ENCODE measurements around the gene HLA-DPA1.

The HLA-DPA1 gene

GRCh38 chr6:33061987-33062386 is 11.5 kb downstream of the HLA-DPA1 start:
- peaks cover 13% of the 10 kb centered on the region for H3K4me1 Mint-ChIP-seq (ENCODE audit: low read depth)
- no peaks in the 10 kb centered on the region for H3K27me3 Mint-ChIP-seq
- H3K27ac Mint-ChIP-seq: no peak overlapping the region
- no peak overlapping the region for H3K4me3 Mint-ChIP-seq
- no peaks in the 10 kb centered on the region for H3K36me3 Mint-ChIP-seq (ENCODE audit: low read depth)
- no peaks in the 10 kb centered on the region for H3K9me3 Mint-ChIP-seq

- Mint-ChIP-seq H3K4me3 (no peak overlapping the region), H3K9me3 (no peaks in the 10 kb centered on the region), H3K27me3 (no peaks in the 10 kb centered on the region), H3K4me1 (ENCODE audit: low read depth) (peaks cover 9% of the 10 kb centered on the region), H3K36me3 (ENCODE audit: low read depth) (no peaks in the 10 kb centered on the region), H3K27ac (no peak overlapping the region)
Observed at GRCh38 chr6:33057222-33058150, 16.0 kb downstream of the HLA-DPA1 start.

GRCh38 chr6:33053230-33053629 is 20.2 kb downstream of the HLA-DPA1 start:
- no peaks in the 10 kb centered on the region for H3K4me1 Mint-ChIP-seq (ENCODE audit: low read depth)
- H3K36me3 Mint-ChIP-seq (ENCODE audit: low read depth): no peaks in the 10 kb centered on the region
- no peaks in the 10 kb centered on the region for H3K9me3 Mint-ChIP-seq
- H3K27ac Mint-ChIP-seq: no peak overlapping the region
- no peak overlapping the region for H3K4me3 Mint-ChIP-seq
- H3K27me3 Mint-ChIP-seq: peaks cover 8% of the 10 kb centered on the region

- Mint-ChIP-seq H3K4me3 (no peak overlapping the region), H3K9me3 (no peaks in the 10 kb centered on the region), H3K27ac (no peak overlapping the region), H3K36me3 (ENCODE audit: low read depth) (no peaks in the 10 kb centered on the region), H3K27me3 (peaks cover 8% of the 10 kb centered on the region), H3K4me1 (ENCODE audit: low read depth) (no peaks in the 10 kb centered on the region)
Observed at GRCh38 chr6:33052627-33053026, 20.8 kb downstream of the HLA-DPA1 start.

GRCh38 chr6:33050014-33050810 is 23.2 kb downstream of the HLA-DPA1 start:
- Mint-ChIP-seq H3K27me3 (peaks cover 22% of the 10 kb centered on the region), H3K9me3 (no peaks in the 10 kb centered on the region), H3K27ac (no peak overlapping the region), H3K36me3 (ENCODE audit: low read depth) (no peaks in the 10 kb centered on the region), H3K4me1 (ENCODE audit: low read depth) (no peaks in the 10 kb centered on the region), H3K4me3 (no peak overlapping the region)

- H3K4me3 Mint-ChIP-seq: no peak overlapping the region
- no peak overlapping the region for H3K27ac Mint-ChIP-seq
- no peaks in the 10 kb centered on the region for H3K4me1 Mint-ChIP-seq (ENCODE audit: low read depth)
- no peaks in the 10 kb centered on the region for H3K36me3 Mint-ChIP-seq (ENCODE audit: low read depth)
- H3K9me3 Mint-ChIP-seq: no peaks in the 10 kb centered on the region
- peaks cover 26% of the 10 kb centered on the region for H3K27me3 Mint-ChIP-seq
Observed at GRCh38 chr6:33049323-33050013, 24.0 kb downstream of the HLA-DPA1 start.

- Mint-ChIP-seq H3K36me3 (ENCODE audit: low read depth) (no peaks in the 10 kb centered on the region), H3K4me1 (ENCODE audit: low read depth) (no peaks in the 10 kb centered on the region), H3K27ac (no peak overlapping the region), H3K27me3 (peaks cover 15% of the 10 kb centered on the region), H3K9me3 (peaks cover 7% of the 10 kb centered on the region), H3K4me3 (no peak overlapping the region)
Observed at GRCh38 chr6:33040157-33040556, 33.3 kb downstream of the HLA-DPA1 start.

GRCh38 chr6:33036535-33036934 is 36.9 kb downstream of the HLA-DPA1 start:
- peaks cover 6% of the 10 kb centered on the region for H3K36me3 Mint-ChIP-seq (ENCODE audit: low read depth)
- H3K9me3 Mint-ChIP-seq: peaks cover 10% of the 10 kb centered on the region
- peaks cover 13% of the 10 kb centered on the region for H3K27me3 Mint-ChIP-seq

GRCh38 chr6:33034554-33034953 is 38.9 kb downstream of the HLA-DPA1 start:
- peaks cover 15% of the 10 kb centered on the region for H3K4me1 Mint-ChIP-seq (ENCODE audit: low read depth)
- H3K27me3 Mint-ChIP-seq: peaks cover 13% of the 10 kb centered on the region
- peaks cover 6% of the 10 kb centered on the region for H3K36me3 Mint-ChIP-seq (ENCODE audit: low read depth)
- no peak overlapping the region for H3K27ac Mint-ChIP-seq
- H3K4me3 Mint-ChIP-seq: no peak overlapping the region
- H3K9me3 Mint-ChIP-seq: peaks cover 10% of the 10 kb centered on the region

More at GRCh38 chr6:33036535-33036934, 36.9 kb downstream of the HLA-DPA1 start:
- Mint-ChIP-seq H3K27ac (no peak overlapping the region), H3K4me1 (ENCODE audit: low read depth) (no peaks in the 10 kb centered on the region), H3K4me3 (no peak overlapping the region)

- H3K9me3 Mint-ChIP-seq: peaks cover 4% of the 10 kb centered on the region
Observed at GRCh38 chr6:33030245-33030644, 43.2 kb downstream of the HLA-DPA1 start.

GRCh38 chr6:33029328-33030184 is 43.9 kb downstream of the HLA-DPA1 start:
- H3K36me3 Mint-ChIP-seq (ENCODE audit: low read depth): peaks cover under 1% of the 10 kb centered on the region
- H3K27ac Mint-ChIP-seq: peak overlapping the region; percentile 72
- peaks cover 31% of the 10 kb centered on the region for H3K4me1 Mint-ChIP-seq (ENCODE audit: low read depth)
- no peaks in the 10 kb centered on the region for H3K9me3 Mint-ChIP-seq
- no peaks in the 10 kb centered on the region for H3K27me3 Mint-ChIP-seq
- H3K4me3 Mint-ChIP-seq: no peak overlapping the region

More at GRCh38 chr6:33030245-33030644, 43.2 kb downstream of the HLA-DPA1 start:
- Mint-ChIP-seq H3K27ac (peak overlapping the region; percentile 72), H3K4me3 (no peak overlapping the region), H3K27me3 (peaks cover 3% of the 10 kb centered on the region), H3K36me3 (ENCODE audit: low read depth) (peaks cover 6% of the 10 kb centered on the region), H3K4me1 (ENCODE audit: low read depth) (peaks cover 31% of the 10 kb centered on the region)

GRCh38 chr6:33028220-33028849 is 45.1 kb downstream of the HLA-DPA1 start:
- Mint-ChIP-seq H3K9me3 (no peaks in the 10 kb centered on the region), H3K27ac (peak overlapping the region; percentile 78), H3K27me3 (no peaks in the 10 kb centered on the region), H3K4me3 (peak overlapping the region; percentile 2), H3K4me1 (ENCODE audit: low read depth) (peaks cover 31% of the 10 kb centered on the region), H3K36me3 (ENCODE audit: low read depth) (no peaks in the 10 kb centered on the region)

GRCh38 chr6:33024521-33024920 is 48.9 kb downstream of the HLA-DPA1 start:
- Mint-ChIP-seq H3K27ac (no peak overlapping the region), H3K4me3 (no peak overlapping the region)

More at GRCh38 chr6:33024521-33024920, 48.9 kb downstream of the HLA-DPA1 start:
- no peaks in the 10 kb centered on the region for H3K36me3 Mint-ChIP-seq (ENCODE audit: low read depth)
- no peaks in the 10 kb centered on the region for H3K27me3 Mint-ChIP-seq
- peaks cover 28% of the 10 kb centered on the region for H3K4me1 Mint-ChIP-seq (ENCODE audit: low read depth)
- H3K9me3 Mint-ChIP-seq: no peaks in the 10 kb centered on the region

Measured in stimulated activated naive CD8-positive, alpha-beta T cell treated with anti-CD3 and anti-CD28 coated beads, Interleukin-15, Interleukin-2, amounts not matched to agents 100 ng/mL and 50 ng/mL, for 24 hours (primary cell).